IMR-90 (cell line): ENCODE data around the gene GNAS-AS1.

Experiments
- CEBPB ChIP-seq: IDR thresholded peaks from 2 replicates; pipeline ENCODE4 v1.6.1; 2012; ENCODE audit warnings: low read depth, low read length, improper control_type of control experiment
- CTCF ChIP-seq: conservative IDR thresholded peaks from 2 replicates; pipeline ENCODE4 v1.5.1; 2012; ENCODE audit warnings: mild to moderate bottlenecking, low read depth, low read length, improper control_type of control experiment
- POLR2A ChIP-seq: IDR thresholded peaks from 2 replicates; pipeline ENCODE4 v1.6.1; 2012; ENCODE audit warnings: mild to moderate bottlenecking, low read depth, low read length
- USF2 ChIP-seq: fragments of 150-350 bp; IDR thresholded peaks from 2 replicates; pipeline ENCODE4 v1.6.1; 2017; ENCODE audit warnings: mild to moderate bottlenecking, antibody characterized with exemption, low read length, low read depth

- TF ChIP-seq CTCF (no peak), CEBPB (no peak), USF2 (no peak), POLR2A (no peak)
Measured at GRCh38 chr20:58825450-58825849, 25.3 kb downstream of the GNAS-AS1 start.
